T-cell (primary cell): ENCODE results near the gene TLE5. TPM values are rescaled to one million over a fixed set of nuclear protein-coding genes. Genes with fewer than 3 reads are reported as not detected.

ENCODE experiments used
- ATAC-seq, 4 experiments: fragments of 200-7000 bp in 3 of 4; fragments of 150-1000 bp in 1 of 4; cut with Tn5 transposase; replicated peaks in 1 of 4; 1 replicate in 3 of 4; 2 replicates in 1 of 4; pipeline ENCODE4 v1.10.0; 2021; ENCODE audit warnings: moderate library complexity in 3 of 4, mild to moderate bottlenecking in 2 of 4, moderate number of reproducible peaks in 1 of 4
- CTCF ChIA-PET, 2 donors: fragments of 300-600 bp; sonication (Branson Sonifier 250); formaldehyde crosslinking; loops; one replicate each; lab custom pipeline; 2022; ENCODE audit warnings: antibody characterized with exemption in 2 of 2; lab: Charles Lee
- POLR2A ChIA-PET, 2 donors: fragments of 300-600 bp; sonication (Branson Sonifier 250); formaldehyde crosslinking; loops; one replicate each; lab custom pipeline; 2022; ENCODE audit warnings: antibody characterized with exemption in 2 of 2; lab: Charles Lee
- DNase-seq, 35 experiments: peaks; one replicate each; pipeline versions ENCODE4 v3.0.0 to v3.0.0-alpha.2; 2013 to 2023
- H3K27ac ChIP-seq: one replicate; pipeline ENCODE4 v1.5.1; 2013; ENCODE audit warnings: low read length
- H3K27me3 ChIP-seq, 2 experiments: replicated peaks in 1 of 2; 1 replicate in 1 of 2; 2 replicates in 1 of 2; pipeline versions ENCODE4 v1.6.1 to v1.7.0; 2013; ENCODE audit warnings: low read length in 1 of 2, mixed read lengths in 1 of 2; ENCODE audit not compliant: control insufficient read depth in 2 of 2, insufficient read depth in 2 of 2; ENCODE audit errors: extremely low read depth in 1 of 2
- H3K36me3 ChIP-seq, 2 donors: 1 replicate in 1 of 2; 2 replicates in 1 of 2; pipeline versions ENCODE4 v1.6.1 to v1.7.0; 2013; ENCODE audit warnings: low read length in 1 of 2; ENCODE audit not compliant: control insufficient read depth in 2 of 2, insufficient read depth in 1 of 2; ENCODE audit errors: extremely low read depth in 1 of 2
- H3K4me1 ChIP-seq, 2 experiments: 1 replicate in 1 of 2; 2 replicates in 1 of 2; pipeline versions ENCODE4 v1.6.1 to v1.7.0; 2013; ENCODE audit warnings: low read length in 2 of 2, mixed read lengths in 1 of 2; ENCODE audit not compliant: insufficient read depth in 2 of 2, control insufficient read depth in 1 of 2; ENCODE audit errors: extremely low read depth in 1 of 2
- H3K4me3 ChIP-seq, 2 donors: 1 replicate in 1 of 2; 2 replicates in 1 of 2; pipeline versions ENCODE4 v1.5.1 to v1.7.0; 2013; ENCODE audit warnings: mild to moderate bottlenecking in 2 of 2, low read length in 1 of 2, moderate library complexity in 1 of 2; ENCODE audit not compliant: control insufficient read depth in 1 of 2; ENCODE audit errors: extremely low read depth in 1 of 2
- H3K9me3 ChIP-seq: 2 replicates; pipeline ENCODE4 v1.7.0; 2013
- H3K27ac Mint-ChIP-seq, 2 donors: one replicate each; pipeline ENCODE4 v1.8.0; 2020 to 2021; ENCODE audit warnings: mild to moderate bottlenecking in 2 of 2, mixed read lengths in 2 of 2
- H3K27me3 Mint-ChIP-seq, 2 donors: one replicate each; pipeline ENCODE4 v1.8.0; 2021 to 2022; ENCODE audit warnings: mixed read lengths in 2 of 2
- H3K36me3 Mint-ChIP-seq: one replicate; pipeline ENCODE4 v1.8.0; 2021; ENCODE audit warnings: mixed read lengths
- H3K4me1 Mint-ChIP-seq, 3 donors: one replicate each; pipeline ENCODE4 v1.8.0; 2020 to 2022; ENCODE audit warnings: mixed read lengths in 3 of 3, mild to moderate bottlenecking in 1 of 3
- H3K4me3 Mint-ChIP-seq, 3 donors: one replicate each; pipeline ENCODE4 v1.8.0; 2020 to 2022; ENCODE audit warnings: mild to moderate bottlenecking in 3 of 3, mixed read lengths in 3 of 3, moderate library complexity in 3 of 3
- H3K9me3 Mint-ChIP-seq, 3 donors: one replicate each; pipeline ENCODE4 v1.8.0; 2020 to 2022; ENCODE audit warnings: mixed read lengths in 3 of 3
- WGBS: methylation state at CpG from one replicate; pipeline ENCODE4 v1.1.5; 2013; ENCODE audit warnings: missing lambda C conversion rate; ENCODE audit not compliant: insufficient coverage; 5-methylcytosine and 5-hydroxymethylcytosine counted together
- total RNA-seq, 35 experiments: library from RNA in 6 of 35; stranded (reverse) in 6 of 35; fragments of 120-200 nt in 1 of 35; gene quantifications; one replicate each; pipeline versions ENCODE4 v1.2.1 to v1.2.4 and lab custom pipeline; 2013 to 2026

The TLE5 gene
- total RNA-seq, 5 donors from 2014 or later (not counting 1 experiment from before 2014, with no cell fraction given), result 777 to 1,202 (median 1,047) TPM

DNA sequence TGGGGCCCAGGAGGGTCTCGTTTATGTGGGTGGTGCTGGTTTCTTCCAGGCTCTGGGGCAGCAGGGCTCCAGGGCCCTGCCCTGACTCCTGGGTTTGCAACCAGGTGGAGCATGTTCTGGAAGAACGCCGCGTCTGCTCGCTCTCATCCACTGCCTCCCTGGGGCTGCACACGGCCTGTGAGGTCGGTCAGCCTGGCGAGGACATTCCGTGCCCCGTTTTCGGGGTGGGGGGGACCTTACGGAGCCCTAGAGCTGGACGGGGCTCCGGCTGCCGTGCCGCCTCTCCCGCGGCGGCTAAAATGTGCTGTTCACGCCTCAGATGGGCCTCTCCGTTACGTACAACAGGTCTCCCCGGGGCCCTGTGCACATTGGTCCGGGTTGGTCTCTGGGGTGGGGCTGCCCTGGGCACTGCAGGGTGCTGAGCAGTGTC is 35.2 kb upstream of the TLE5 start:
- Histone ChIP-seq H3K36me3 (no peaks in the 10 kb centered on the region), H3K4me1 (peaks cover 10 to 45% of the 10 kb centered on the region in 2 experiments), H3K27ac (no peak overlapping the region), H3K27me3 (peaks cover 0 to 75% of the 10 kb centered on the region in 2 experiments), H3K4me3 (no peak overlapping the region), H3K9me3 (no peaks in the 10 kb centered on the region)
- H3K4me1 Mint-ChIP-seq, result peaks cover 28 to 39% (median 29%) of the 10 kb centered on the region in 3 donors
- no peaks in the 10 kb centered on the region for H3K9me3 Mint-ChIP-seq
- H3K27ac Mint-ChIP-seq, result no peak overlapping the region
- no peak for DNase-seq
- peaks cover 0 to 32% of the 10 kb centered on the region in 2 donors for H3K27me3 Mint-ChIP-seq
- POLR2A ChIA-PET, result no interaction called here
- WGBS, result 94% methylated on average over 24 of the region's 24 CpGs
- CTCF ChIA-PET, result no interaction called here
- H3K36me3 Mint-ChIP-seq, result no peaks in the 10 kb centered on the region
- no peak for ATAC-seq
- H3K4me3 Mint-ChIP-seq, result no peak overlapping the region

- Mint-ChIP-seq H3K4me1 (peaks cover 28 to 41% (median 29%) of the 10 kb centered on the region in 3 donors), H3K4me3 (no peak overlapping the region), H3K9me3 (no peaks in the 10 kb centered on the region), H3K27ac (no peak overlapping the region), H3K36me3 (no peaks in the 10 kb centered on the region), H3K27me3 (peaks cover 0 to 31% of the 10 kb centered on the region in 2 donors)
- Histone ChIP-seq H3K36me3 (no peaks in the 10 kb centered on the region), H3K27me3 (peaks cover 0 to 74% of the 10 kb centered on the region in 2 experiments), H3K27ac (no peak overlapping the region), H3K9me3 (no peaks in the 10 kb centered on the region), H3K4me1 (peaks cover 10 to 45% of the 10 kb centered on the region in 2 experiments), H3K4me3 (no peak overlapping the region)
- ChIA-PET CTCF (no interaction called here), POLR2A (no interaction called here)
- ATAC-seq, result no peak
- WGBS, result 100% methylated on average over 2 of the region's 11 CpGs
- no peak for DNase-seq
Observed at GRCh38 chr19:3096902-3097326, 34.6 kb upstream of the TLE5 start.

DNA sequence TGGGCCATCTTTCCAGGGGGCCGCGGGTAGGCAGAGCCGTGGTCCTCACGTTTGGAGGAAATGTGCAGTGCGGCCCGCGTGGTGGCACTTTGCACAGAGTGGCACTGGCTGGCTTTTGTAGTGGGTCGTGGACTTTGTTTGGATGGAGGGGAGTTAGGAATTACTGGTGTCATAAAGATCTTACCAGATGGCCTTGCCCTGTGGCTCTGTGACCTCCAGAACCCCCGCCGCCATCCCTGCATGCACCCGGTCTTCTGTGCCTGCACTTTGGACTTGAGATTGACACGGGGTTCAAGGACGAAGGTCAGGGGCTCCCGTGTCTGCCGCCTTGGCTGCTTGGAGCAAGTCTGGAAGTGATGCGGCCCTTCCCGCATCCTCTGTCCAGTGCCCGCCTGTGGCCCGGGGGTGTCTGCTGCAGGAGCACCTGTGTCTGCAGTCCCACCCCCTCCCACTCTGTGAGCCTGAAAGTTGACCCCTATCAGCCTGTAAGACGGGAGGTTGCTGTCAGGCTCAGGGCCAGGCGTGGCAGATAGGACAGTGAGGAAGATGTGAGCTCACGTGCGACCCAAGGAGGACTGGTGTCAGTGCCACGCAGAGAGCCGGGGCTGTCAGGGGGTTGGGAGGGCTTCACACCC is 34.1 kb upstream of the TLE5 start:
- Mint-ChIP-seq H3K9me3 (no peaks in the 10 kb centered on the region), H3K4me3 (peak overlapping the region; percentile 69 to 88 (median 71)), H3K36me3 (no peaks in the 10 kb centered on the region), H3K27ac (peak overlapping the region; percentile 8 to 47), H3K27me3 (peaks cover 0 to 30% of the 10 kb centered on the region in 2 donors), H3K4me1 (peaks cover 28 to 41% (median 29%) of the 10 kb centered on the region in 3 donors)
- Histone ChIP-seq H3K4me1 (peaks cover 10 to 45% of the 10 kb centered on the region in 2 experiments), H3K27me3 (peaks cover 0 to 74% of the 10 kb centered on the region in 2 experiments), H3K36me3 (no peaks in the 10 kb centered on the region), H3K4me3 (no peak overlapping the region), H3K9me3 (no peaks in the 10 kb centered on the region), H3K27ac (no peak overlapping the region)
- CTCF ChIA-PET, result interaction anchor here in 1 of 2 donors (1.1 kb wide), 1 partner anchor 146 kb away, joined by 3 read pairs; no protein-coding TSS in a partner anchor
- peak in 1 of 4 experiments; percentile 6 for ATAC-seq
- no peak for DNase-seq
- 72% methylated on average over 20 of the region's 25 CpGs for WGBS
- POLR2A ChIA-PET, result interaction anchor here in 1 of 2 donors (0.6 kb wide), 1 partner anchor 61 kb away, joined by 4 read pairs; no protein-coding TSS in a partner anchor

- Histone ChIP-seq H3K27me3 (peaks cover 0 to 70% of the 10 kb centered on the region in 2 experiments), H3K4me3 (peak overlapping the region; percentile 41 to 74), H3K27ac (no peak overlapping the region), H3K4me1 (peaks cover 10 to 45% of the 10 kb centered on the region in 2 experiments), H3K36me3 (no peaks in the 10 kb centered on the region), H3K9me3 (no peaks in the 10 kb centered on the region)
- ATAC-seq (peak; percentile 32 to 86 (median 40)), DNase-seq (peak in 34 of 35 experiments; percentile 50 to 87 (median 76))
- H3K4me3 Mint-ChIP-seq, result peak overlapping the region; percentile 69 to 88 (median 71)
- peak overlapping the region in 1 of 2 donors; percentile 55 for H3K27ac Mint-ChIP-seq
- ChIA-PET POLR2A (interaction anchor here in 1 of 2 donors (0.6 kb wide), 1 partner anchor 60 kb away, joined by 4 read pairs; no protein-coding TSS in a partner anchor), CTCF (interaction anchor here (0.5 to 1.1 kb wide), 6 partner anchors 8 to 1488 kb away, joined by 3 to 9 read pairs (median 3); no protein-coding TSS in a partner anchor)
- peaks cover 28 to 39% (median 29%) of the 10 kb centered on the region in 3 donors for H3K4me1 Mint-ChIP-seq
- H3K9me3 Mint-ChIP-seq, result no peaks in the 10 kb centered on the region
- WGBS, result 23% methylated on average over 26 of the region's 31 CpGs
- H3K36me3 Mint-ChIP-seq, result no peaks in the 10 kb centered on the region
- H3K27me3 Mint-ChIP-seq, result peaks cover 0 to 30% of the 10 kb centered on the region in 2 donors
Observed at GRCh38 chr19:3095441-3096191, 33.3 kb upstream of the TLE5 start.

DNA sequence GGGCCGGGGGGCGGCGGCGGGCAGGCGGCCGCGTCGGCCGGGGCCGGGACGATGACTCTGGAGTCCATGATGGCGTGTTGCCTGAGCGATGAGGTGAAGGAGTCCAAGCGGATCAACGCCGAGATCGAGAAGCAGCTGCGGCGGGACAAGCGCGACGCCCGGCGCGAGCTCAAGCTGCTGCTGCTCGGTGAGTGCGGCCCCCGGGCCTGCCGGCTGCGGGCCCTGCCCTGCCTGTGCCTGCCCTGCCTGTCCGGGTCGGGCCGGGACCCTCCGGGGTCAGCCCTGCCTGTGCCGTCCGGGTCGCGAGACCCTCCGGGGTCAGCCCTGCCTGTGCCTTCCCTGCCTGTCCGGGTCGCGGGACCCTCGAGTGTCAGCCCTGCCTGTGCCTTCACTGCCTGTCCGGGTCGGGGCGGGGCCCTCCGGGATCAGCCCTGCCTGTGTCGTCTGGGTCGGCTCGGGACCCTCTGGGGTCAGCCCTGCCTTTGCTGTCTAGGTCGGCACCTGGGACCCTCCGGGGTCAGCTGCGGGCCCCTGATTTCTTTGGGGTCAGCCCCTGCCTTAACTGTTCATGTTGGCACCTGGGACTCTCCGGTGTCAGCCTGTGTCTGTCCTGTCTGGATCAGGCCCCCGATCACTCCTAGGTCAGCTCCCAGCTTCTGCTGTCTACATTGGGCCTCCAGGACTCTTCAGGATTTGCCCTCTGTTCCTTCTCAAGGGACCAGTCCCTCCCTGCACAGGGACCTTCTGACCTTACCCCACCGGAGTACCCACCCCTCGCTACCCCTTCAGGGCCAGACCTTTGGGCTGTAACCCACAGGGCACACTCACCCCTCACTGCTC is 32.5 kb upstream of the TLE5 start:
- Mint-ChIP-seq H3K4me3 (peak overlapping the region; percentile 69 to 88 (median 71)), H3K9me3 (no peaks in the 10 kb centered on the region), H3K4me1 (peaks cover 27 to 37% (median 28%) of the 10 kb centered on the region in 3 donors), H3K36me3 (no peaks in the 10 kb centered on the region), H3K27ac (peak overlapping the region in 1 of 2 donors; percentile 48), H3K27me3 (peaks cover 0 to 29% of the 10 kb centered on the region in 2 donors)
- Histone ChIP-seq H3K27ac (no peak overlapping the region), H3K4me1 (peaks cover 10 to 43% of the 10 kb centered on the region in 2 experiments), H3K4me3 (peak overlapping the region; percentile 41 to 74), H3K36me3 (no peaks in the 10 kb centered on the region), H3K9me3 (no peaks in the 10 kb centered on the region), H3K27me3 (peaks cover 0 to 62% of the 10 kb centered on the region in 2 experiments)
- DNase-seq (peak in 18 of 35 experiments; percentile 13 to 57 (median 27)), ATAC-seq (peak in 2 of 4 experiments; percentile 21 to 30)
- WGBS, result 6% methylated on average over 56 of the region's 57 CpGs
- ChIA-PET CTCF (interaction anchor here in 1 of 2 donors (0.5 to 1.1 kb wide), 3 partner anchors 9 to 893 kb away, joined by 3 to 9 read pairs (median 4); no protein-coding TSS in a partner anchor), POLR2A (no interaction called here)
